HG03097 (cell line): ENCODE data around the gene LNP1.
"Not testable (repeated sequence)": the region's sequence is repeated elsewhere in the genome, so short reads cannot be mapped to it uniquely, and the experiment has no call there.

Source experiments
- ATAC-seq: cut with Tn5 transposase; IDR thresholded peaks from one replicate; pipeline ENCODE4 v1.9.1; 2021; ENCODE audit not compliant: unreplicated experiment, low FRiP score

LNP1 gene, protein sequence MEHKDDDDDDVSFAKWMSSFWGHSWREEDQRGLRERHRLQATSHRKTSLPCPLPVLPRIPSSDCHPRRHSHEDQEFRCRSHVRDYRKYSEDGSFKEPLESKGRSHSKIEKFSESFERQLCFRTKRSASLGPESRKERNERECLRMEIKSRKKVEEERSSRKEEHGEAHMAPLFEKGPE

DNA sequence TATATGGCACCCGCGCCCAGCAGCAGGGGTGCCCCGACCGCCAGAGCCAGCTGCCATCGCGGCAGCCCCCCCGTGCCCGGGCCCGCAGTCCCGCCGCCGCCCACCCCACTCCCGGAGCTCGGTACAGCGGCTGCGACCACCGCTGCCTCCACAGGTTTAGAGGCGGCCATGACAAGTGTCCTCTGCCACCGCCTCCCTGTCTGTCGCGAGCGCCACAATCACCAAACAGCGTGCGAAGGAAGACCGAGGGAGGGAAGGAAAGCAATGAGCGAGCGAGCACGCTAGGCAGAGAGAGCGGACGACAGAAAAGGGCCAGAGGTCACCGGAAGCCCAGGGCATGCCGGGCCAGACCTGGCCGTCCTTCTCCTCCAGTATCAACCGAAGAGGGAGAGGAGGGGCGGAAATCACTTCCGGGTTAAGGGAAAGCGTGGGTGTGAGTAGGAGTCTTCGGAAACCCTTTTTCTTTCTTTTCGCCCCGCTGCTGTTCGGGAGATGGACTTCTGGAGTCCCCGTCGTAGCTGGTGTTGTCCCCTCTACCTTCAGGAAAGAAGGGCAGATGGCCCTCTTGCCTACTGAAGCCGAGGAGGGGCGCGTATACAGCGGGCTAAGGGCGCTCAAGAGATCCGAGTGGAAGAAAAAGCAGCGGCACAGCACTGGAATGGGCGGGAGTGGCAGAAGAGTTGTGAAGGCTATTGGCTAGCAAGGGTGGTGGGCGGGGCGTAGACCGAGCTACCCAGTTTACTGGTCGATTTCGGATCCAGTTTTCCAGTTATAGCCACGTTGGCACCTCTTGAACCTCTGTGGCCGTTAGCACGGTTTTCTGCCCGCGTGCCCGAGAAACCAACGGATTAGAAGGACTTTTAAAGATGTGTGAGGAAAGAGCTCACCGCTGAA lies at the start of gene LNP1, which contains the start of gene TOMM70:
Gene LNP1 (plus strand): TSS at position 760 of the 894 bp plus-strand sequence. CDS start 28,191 bp downstream, outside the sequence.
Gene TOMM70 (minus strand): TSS at position 310 of the 894 bp plus-strand sequence. CDS start 140 bp downstream, at position 170.
- peak; percentile 89 for ATAC-seq

DNA sequence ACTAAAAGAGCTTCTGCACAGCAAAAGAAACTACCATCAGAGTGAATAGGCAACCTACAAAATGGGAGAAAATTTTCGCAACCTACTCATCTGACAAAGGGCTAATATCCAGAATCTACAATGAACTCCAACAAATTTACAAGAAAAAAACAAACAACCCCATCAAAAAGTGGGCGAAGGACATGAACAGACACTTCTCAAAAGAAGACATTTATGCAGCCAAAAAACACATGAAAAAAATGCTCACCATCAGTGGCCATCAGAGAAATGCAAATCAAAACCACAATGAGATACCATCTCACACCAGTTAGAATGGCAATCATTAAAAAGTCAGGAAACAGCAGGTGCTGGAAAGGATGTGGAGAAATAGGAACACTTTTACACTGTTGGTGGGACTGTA lies 49.6 kb upstream of the LNP1 start:
- ATAC-seq = not testable (repeated sequence)

DNA sequence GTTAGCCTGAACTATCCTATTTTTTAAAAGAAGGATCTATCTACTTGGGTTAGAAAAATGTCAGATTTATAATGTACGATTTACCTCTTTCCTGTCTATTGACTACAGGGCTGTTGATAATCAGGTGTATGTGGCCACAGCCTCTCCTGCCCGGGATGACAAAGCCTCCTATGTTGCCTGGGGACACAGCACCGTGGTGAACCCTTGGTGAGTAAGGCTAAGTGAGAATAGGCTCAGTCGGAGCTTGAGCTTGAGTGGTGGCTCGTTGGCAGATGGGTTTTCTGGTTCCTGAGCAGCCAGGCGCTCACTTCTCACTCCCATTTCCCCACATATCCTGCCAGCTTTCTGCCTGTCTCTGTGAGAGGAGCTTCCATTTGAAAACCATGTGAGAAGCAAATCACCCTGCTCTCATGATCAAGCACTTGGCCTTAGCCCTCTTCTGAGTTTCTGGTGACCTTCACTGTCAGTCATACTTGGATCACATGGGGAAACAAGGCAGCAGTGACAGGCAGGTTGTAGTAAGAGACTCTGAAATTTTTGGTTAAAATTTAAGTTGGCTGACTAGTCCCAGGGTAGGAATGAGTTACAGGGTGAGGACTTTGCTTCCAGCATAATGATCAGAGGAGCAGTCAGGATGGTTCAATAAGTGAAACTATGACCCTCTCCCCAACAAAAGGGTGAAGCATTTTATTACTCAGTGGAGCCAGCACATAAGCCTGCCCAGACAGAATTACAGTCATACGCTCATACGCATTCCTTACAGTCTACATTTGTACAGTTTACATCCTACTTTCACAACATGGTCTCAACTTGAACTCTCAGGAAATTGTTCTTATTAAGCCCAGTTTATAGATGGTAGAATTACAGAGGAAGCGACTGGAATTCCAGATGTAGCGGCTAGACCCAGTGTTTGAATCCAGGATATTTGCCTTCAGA lies 48.8 kb upstream of the LNP1 start:
- no peak for ATAC-seq

DNA sequence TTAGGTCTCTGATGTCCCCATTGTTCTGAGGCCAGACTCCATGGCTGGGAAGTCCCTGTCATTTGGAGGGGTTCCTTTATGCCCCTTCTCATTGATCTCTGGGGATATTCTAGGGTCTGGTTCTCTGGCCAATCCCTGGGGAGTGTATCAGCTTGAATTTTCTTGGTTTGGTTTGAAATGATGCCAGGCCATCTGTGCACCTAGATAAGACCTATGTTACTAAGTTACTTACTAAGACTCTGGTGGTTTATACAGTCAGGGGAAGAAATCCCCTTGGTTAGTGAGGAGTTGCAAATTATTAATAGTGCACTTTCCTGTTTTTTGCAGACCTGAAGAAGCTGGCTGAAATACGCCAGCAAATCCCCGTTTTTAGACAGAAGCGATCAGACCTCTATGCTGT lies 46.5 kb upstream of the LNP1 start:
- no peak for ATAC-seq

DNA sequence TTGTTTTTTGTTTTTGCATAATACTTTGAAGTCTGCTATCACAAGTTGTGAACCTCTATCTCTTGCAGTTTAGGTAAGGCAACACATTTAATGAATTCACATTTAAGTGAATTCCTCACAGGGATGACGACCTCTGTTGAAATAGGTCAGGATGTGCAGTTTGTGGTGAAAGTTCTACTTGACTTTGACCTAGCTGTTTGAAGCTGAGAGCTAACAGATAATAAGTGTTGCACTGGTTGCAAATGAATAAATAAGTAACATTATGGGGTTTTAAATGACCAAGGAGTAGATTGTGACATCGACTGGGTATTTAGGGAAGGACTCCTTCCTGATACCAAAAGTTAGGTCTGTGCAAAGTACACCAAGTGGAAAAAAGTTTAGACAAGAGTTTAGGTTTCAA lies 42.9 kb upstream of the LNP1 start:
- ATAC-seq = no peak

DNA sequence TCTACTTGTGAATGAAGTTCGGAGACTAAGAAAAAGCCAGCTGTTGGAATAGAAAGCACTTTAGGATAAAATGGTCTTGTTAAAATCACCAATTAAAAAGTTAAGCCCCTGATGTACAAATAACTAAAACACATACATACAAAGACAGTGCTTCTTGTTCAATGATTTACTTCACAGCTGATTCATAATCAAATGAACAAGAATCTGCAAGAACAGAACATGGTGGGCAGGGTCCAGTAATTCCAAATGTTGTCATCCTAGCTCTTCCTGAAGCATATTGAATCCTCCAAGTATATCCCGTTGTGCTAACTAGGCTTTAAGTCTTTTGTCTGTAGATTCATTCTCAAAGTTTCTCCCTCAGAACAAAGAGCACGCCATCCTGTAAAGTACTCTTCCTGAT lies 42.3 kb upstream of the LNP1 start:
- ATAC-seq = no peak

DNA sequence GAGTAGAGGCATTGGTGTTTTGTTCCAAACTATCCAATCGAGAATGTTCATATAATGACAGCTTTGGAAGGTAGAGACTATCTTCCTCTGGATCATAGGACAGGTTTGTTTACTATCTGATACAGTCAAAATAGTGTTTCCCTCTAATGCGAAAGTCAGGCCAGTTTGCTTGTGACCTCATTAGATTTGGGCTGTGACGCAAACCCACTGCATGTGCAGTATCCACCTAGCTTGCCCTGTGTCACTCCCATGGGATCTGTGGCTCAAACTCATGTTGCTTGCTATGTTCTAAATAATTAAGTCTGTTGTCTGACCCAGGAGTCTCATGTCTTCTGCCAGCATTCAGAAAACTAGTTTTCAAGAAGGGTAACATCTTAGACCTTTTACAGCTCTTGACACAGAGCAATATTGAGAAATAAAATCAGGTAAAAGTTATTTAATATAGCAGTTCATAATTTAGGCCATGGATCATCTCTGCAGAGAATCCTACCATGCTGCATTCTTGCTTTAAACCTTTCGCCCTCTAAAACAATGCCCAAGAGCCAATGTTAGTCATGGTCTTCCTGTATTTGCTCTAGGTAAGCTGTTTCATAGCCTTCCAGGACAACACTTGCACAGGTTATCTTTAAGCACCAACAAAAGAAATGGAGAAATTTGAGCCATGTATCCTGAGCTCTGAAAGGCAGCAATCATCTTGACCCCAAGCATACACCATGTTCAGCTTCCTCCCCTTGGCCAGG lies 40.4 kb upstream of the LNP1 start:
- no peak for ATAC-seq

DNA sequence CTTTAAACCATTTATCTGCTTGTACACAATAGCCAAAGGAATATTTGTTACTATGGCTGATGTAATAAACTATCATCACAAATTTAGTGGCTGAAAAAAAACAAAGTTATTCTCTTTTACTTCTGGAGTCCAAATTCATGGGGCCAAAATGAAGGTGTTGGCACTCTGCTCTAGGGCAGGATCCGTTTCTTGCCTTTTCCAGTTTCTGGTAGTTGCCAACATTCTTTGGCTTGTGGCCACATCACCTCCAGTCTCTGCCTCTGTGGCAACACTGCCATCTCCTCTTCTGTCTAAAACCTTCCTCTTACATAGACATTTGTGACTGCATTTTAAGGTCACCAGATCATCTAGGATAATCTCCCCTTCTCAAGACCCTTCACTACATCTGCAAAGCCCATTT lies 39.4 kb upstream of the LNP1 start:
- no peak for ATAC-seq

DNA sequence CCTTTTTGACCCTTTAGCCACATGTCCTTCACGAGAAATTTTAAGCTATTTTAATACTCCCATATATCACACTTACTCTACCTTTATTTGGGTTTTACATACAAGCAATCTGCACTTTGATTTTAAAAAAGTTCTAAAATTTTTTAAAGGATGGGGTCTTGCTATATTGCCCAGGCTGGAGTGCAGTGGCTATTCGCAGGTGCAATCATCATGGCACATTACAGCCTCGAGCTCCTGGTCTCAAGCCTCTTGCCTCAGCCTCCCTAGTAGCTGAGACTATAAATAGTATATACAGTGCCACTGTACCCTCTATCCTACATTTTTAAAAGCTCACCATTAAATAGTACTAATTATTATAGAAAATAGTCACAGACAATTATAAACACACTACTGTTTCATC lies 36.9 kb upstream of the LNP1 start:
- no peak for ATAC-seq

DNA sequence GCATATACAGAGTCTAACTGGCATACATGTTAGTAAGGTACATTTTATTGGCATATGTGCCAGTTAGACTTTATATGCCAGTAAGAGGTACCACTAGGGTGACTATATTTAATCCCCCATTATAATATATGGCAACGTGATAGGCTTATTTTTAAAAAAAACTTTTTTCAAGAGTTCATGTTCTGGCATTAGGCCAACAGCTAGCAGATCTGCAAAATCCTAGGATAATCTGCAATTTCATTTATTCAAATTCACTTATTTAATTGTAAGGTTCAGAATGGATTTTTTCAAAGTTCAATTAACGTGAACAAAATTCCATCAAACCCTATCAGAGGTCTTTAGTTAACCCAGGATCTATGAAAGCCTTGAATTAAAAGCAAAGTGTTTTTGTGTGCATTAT lies 34.9 kb upstream of the LNP1 start:
- no peak for ATAC-seq

DNA sequence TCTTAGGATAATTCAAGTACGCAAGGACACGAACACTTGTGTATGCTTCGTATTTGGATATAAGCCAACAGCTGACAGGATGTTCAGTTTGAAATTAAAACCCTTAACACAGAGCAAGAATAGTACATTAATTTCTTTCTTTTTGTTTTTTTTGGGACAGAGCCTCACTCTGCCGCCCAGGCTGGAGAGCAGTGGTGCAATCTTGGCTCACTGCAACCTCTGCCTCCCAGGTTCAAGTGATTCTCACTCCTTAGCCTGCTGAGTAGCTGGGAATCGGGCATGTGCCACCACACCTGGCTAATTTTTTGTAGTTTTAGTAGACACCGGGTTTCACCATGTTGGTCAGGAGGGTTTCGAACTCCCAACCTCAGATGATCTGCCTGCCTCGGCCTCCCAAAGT lies 32.9 kb upstream of the LNP1 start:
- ATAC-seq = no peak

DNA sequence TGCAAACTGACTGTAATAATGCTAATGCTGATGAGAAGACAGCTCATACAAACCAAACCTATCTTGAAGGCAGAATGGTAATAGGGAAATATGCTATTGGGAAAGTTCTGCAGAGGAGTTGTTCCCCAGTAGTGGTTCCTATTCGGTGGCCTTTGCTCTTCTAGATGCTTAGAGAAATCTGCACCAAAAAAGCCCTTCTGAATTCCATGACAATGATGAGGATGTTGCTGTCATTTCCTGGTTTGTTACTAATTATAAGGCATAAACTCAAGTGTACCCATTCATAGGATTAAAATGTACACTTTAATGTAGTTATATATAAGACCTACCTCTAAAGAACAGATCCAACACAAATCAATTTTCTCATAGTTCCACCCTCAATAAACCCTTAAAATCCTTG lies 30.6 kb upstream of the LNP1 start:
- ATAC-seq = no peak

DNA sequence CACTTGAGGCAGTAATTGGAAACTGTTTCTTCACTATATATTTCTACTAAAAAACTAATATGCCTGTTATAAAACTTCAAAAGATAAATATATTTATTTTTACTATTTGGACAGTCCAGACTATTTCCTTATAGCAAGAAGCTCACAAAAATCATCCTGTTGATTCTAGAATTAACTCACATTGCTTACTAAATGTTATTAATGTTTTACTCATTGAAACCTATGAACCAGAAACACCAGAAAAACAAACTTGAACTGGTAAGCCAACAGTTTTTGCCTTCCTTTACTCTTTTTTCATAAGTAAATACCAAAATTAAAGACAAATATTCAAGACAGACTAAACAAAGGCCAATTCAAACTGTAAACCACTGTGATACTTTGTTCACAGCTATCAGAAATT lies 26.8 kb upstream of the LNP1 start:
- ATAC-seq = no peak

DNA sequence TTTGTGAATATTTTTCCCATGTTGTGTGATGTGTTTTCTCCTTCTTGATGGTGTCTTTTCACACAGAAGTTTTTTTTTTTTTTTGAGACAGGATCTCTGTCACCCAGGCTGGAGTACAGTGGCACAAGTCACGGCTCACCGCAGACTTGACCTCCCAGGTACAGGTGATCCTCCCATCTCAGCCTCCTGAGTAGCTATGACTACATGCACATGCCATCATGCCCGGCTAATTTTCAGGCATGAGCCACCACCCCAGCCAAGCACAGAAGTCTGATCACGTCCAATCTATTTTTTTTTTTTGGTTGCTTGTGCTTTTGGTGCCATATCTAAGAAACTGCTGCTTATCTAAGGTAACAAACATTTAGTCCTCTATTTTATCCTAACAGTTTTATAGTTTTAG lies 25.0 kb upstream of the LNP1 start:
- no peak for ATAC-seq

DNA sequence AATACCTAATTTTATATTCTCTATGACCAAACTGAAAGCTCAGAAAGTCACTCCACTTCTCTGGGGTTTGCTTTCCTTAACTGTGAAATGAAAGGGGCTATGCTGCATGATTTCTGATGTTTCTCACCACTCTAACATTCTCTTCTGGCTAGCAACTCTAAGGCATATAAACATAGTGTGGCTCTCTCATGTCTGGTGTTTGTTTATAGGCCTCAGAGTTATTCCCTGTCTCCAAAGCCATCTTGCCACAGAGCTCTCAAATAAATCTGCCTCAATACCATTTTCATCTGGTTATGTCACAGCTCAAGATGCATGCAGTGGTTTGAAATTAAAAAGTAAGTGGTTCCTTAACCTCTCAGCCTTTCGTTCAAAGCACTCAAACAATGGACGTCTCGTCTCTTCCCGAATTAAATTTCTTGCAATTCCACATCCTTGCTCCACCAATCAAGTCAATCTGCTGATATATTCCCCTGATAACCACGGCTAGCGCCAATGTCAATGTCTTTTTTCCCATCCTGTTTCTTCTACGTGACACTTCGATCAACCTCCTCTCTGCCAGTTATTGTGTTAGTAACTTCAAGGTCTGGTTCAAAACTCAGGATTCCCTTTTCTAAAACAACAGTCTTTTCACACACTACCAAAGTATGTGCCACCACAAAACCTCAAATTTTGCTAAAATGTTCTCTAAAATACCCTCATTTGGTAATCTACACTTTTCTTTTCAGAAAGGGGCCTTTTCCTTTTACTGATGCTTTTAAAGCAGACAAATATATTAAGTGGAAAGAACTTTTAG lies 16.4 kb upstream of the LNP1 start:
- no peak for ATAC-seq

DNA sequence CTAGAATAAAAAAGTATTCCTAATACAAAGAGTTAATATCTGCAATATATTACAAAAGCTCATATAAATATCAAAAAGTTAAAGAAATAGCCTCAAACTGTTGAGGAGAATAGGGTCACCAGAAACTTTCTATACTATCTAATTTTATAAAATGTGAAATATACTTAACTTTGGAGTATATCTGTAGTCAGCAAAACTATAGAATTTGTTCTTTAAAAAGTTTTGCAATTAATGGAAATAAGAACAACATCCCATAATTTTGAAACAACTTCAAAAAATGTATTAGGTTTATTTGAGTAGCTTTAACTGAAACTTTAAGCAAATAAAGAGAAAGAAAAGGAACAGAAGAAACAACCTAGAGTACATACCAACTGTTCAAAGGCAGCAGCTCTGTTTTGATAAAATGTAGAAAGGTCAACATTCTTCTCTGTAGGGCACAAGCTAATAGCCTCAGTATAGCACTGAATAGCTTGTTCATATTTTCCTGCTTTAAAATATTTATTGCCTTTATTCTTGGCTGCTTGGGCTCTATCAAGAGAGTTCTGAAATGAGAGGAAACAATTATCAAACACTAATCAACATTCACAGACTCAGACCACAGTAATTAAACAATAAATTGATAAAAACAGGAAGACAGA lies 14.8 kb upstream of the LNP1 start:
- no peak for ATAC-seq

DNA sequence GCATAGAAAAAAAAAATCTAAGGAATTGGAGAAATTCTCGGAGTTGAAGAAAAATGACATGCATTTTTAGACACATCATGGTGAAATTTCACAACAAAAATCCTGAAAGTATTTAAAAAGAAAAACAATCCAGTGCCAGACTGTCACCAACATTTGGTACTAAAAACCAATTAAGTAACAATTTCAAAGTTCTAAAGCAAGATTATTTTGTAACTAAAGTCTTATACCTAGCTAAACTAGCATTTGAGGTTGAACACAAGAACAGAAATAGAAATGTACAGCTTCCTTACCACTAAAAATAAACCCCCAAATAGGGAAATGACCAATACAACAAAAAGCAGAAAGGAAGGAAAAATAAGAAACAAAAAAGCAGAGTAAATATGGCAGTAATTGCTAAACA lies 12.3 kb upstream of the LNP1 start:
- ATAC-seq = no peak

DNA sequence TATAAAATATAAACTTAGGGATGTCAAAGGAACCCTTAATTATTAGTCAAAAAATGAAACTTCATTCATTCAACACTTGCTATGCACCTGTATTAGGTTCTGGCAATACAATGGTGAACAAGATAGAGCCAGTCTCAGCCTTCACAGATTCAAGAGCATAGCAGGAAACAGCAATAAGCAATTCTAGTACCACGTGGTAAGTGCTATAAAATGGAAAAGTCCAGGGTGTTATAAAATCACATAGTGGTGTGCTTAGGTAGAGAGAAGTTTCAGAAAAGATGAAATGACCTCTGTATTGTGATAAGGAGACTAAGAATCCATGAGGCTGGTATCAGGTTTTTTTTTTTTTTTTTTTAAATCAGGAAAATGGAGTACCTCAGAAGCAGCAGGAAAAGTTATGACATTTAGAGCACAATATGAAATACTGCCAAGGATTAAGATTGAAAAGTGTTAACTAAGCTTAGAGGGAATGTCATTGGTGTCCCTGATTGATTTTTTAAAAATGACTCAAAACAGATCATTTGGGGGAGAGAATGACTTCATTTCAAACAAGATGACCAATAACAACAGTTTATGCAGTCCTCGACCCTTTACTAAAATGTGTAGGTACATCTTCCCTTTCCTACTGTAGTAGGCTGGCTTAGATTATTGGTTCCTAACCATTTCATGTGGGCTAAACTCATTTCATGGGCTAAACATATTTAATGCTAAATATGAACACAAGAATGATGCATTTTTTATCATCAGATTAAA lies 5.5 kb upstream of the LNP1 start:
- ATAC-seq = no peak
